ENCODE data around the gene SCARF1.
"Not testable (repeated sequence)": the region's sequence is repeated elsewhere in the genome, so short reads cannot be mapped to it uniquely, and the experiment has no call there.

Gene SCARF1

GRCh38 chr17:1645207-1646171 is at the start of gene SCARF1:
Gene SCARF1 (minus strand): TSS chr17:1645732. CDS start chr17:1645697, 35 bp downstream.
- no peak for DNase-seq (ENCODE audit: low read depth in 2 of 2)

- DNase-seq (ENCODE audit: low read depth in 2 of 2): no peak
Measured at GRCh38 chr17:1693339-1693738, 47.8 kb upstream of the SCARF1 start.

- no peak for DNase-seq (ENCODE audit: low read depth in 2 of 2)
Measured at GRCh38 chr17:1690544-1691221, 45.2 kb upstream of the SCARF1 start.

- not testable (repeated sequence) for DNase-seq (ENCODE audit: low read depth in 2 of 2)
Measured at GRCh38 chr17:1688405-1688804, 42.9 kb upstream of the SCARF1 start.

GRCh38 chr17:1686086-1686485 is 40.6 kb upstream of the SCARF1 start:
- no peak for DNase-seq (ENCODE audit: low read depth in 2 of 2)

- peak; percentile 89 to 92 for DNase-seq (ENCODE audit: low read depth in 2 of 2)
Measured at GRCh38 chr17:1684378-1685189, 39.1 kb upstream of the SCARF1 start, which contains the start of gene PRPF8. Gene PRPF8 (minus strand): TSS chr17:1684867. CDS start chr17:1684571, 296 bp downstream.

- no peak for DNase-seq (ENCODE audit: low read depth in 2 of 2)
Measured at GRCh38 chr17:1683459-1683858, 37.9 kb upstream of the SCARF1 start.

- DNase-seq (ENCODE audit: low read depth in 2 of 2): no peak
Measured at GRCh38 chr17:1676401-1676800, 30.9 kb upstream of the SCARF1 start.

GRCh38 chr17:1673041-1673785 is 27.7 kb upstream of the SCARF1 start:
- DNase-seq (ENCODE audit: low read depth in 2 of 2): no peak

GRCh38 chr17:1663934-1664333 is 18.4 kb upstream of the SCARF1 start:
- not testable (repeated sequence) for DNase-seq (ENCODE audit: low read depth in 2 of 2)

- DNase-seq (ENCODE audit: low read depth in 2 of 2): no peak
Measured at GRCh38 chr17:1661045-1661444, 15.5 kb upstream of the SCARF1 start.

- no peak for DNase-seq (ENCODE audit: low read depth in 2 of 2)
Measured at GRCh38 chr17:1658100-1658499, 12.6 kb upstream of the SCARF1 start.

GRCh38 chr17:1653735-1654134 is 8.2 kb upstream of the SCARF1 start:
- no peak for DNase-seq (ENCODE audit: low read depth in 2 of 2)

GRCh38 chr17:1652794-1653193 is 7.3 kb upstream of the SCARF1 start:
- DNase-seq (ENCODE audit: low read depth in 2 of 2): not testable (repeated sequence)

GRCh38 chr17:1651559-1651844 is 6.0 kb upstream of the SCARF1 start:
- DNase-seq (ENCODE audit: low read depth in 2 of 2): no peak

- no peak for DNase-seq (ENCODE audit: low read depth in 2 of 2)
Measured at GRCh38 chr17:1650731-1651558, 5.4 kb upstream of the SCARF1 start.

- no peak for DNase-seq (ENCODE audit: low read depth in 2 of 2)
Measured at GRCh38 chr17:1649844-1650501, 4.4 kb upstream of the SCARF1 start, which contains the start of gene RILP. Gene RILP (minus strand): TSS chr17:1649866. CDS start chr17:1649804, 62 bp downstream.

- peak; percentile 80 to 82 for DNase-seq (ENCODE audit: low read depth in 2 of 2)
Measured at GRCh38 chr17:1648963-1649843, 3.7 kb upstream of the SCARF1 start.

Measured in fibroblast of skin of left biceps (primary cell).